ENCODE results near the gene NMNAT3. TPM values are rescaled to one million over a fixed set of nuclear protein-coding genes. Genes with fewer than 3 reads are reported as not detected.
A peak's percentile ranks its signal among the peaks of the same experiment; 100 is the strongest.

The NMNAT3 gene
- total RNA-seq, 1 experiment from 2014 or later, result 4.8 TPM

DNA sequence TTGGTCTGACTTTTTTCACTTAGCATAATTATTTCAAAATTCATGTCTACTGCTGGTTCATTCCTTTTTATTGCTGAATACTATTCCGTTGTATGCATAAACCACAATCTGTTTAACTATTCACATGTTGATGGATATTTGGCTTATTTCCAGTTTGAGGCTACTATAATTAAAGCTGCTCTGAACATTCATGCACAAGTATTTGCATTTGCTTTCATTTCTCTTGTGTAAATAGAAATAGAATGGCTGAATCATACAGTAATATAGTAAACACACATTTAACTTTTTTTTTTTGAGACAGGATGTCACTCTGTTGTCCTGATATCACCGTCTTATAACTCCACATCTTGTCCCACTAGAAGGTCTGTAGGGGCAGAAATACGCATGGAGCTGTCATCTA lies 57.3 kb downstream of the NMNAT3 start:
- Histone ChIP-seq H2AFZ (ENCODE audit: low read length) (no peak overlapping the region), H3K79me2 (ENCODE audit: low read length) (no peaks in the 10 kb centered on the region), H3K9me3 (ENCODE audit: low read length) (no peaks in the 10 kb centered on the region), H3K27ac (ENCODE audit: low read length) (no peak overlapping the region), H3K9me2 (replicated peaks; ENCODE audit: low read length) (no peaks in the 10 kb centered on the region), H3K27me3 (ENCODE audit: low read length) (no peaks in the 10 kb centered on the region), H4K20me1 (ENCODE audit: low read length) (no peaks in the 10 kb centered on the region), H3K36me3 (ENCODE audit: low read depth, low read length) (no peaks in the 10 kb centered on the region), H3F3A (ENCODE audit: low read length, unreplicated experiment) (no peaks in the 10 kb centered on the region), H3K4me2 (ENCODE audit: low read length) (no peak overlapping the region), H3K9ac (ENCODE audit: low read length) (no peak overlapping the region), H3K4me1 (ENCODE audit: insufficient read depth, low read length) (peaks cover 8% of the 10 kb centered on the region), H3K4me3 (ENCODE audit: low read length) (no peak overlapping the region)
- intact Hi-C loops (cut with micrococcal nuclease), result no loop called here
- ATAC-seq (peak; percentile 82), DNase-seq (peak; percentile 68)
- CTCF ChIA-PET, result no interaction called here
- BruUV-seq (replicated peaks), result no TSS peak
- POLR2A ChIA-PET (ENCODE audit: unreplicated experiment), result no interaction called here
- no peak for TF ChIP-seq EZH2phosphoT487 (IDR thresholded peaks at IDR 0.05; ENCODE audit: borderline replicate concordance, low read length)
- TF ChIP-seq EZH2 (IDR thresholded peaks at IDR 0.05; ENCODE audit: low read length, unreplicated experiment), result no peak
- TF ChIP-seq, protein P1, sequence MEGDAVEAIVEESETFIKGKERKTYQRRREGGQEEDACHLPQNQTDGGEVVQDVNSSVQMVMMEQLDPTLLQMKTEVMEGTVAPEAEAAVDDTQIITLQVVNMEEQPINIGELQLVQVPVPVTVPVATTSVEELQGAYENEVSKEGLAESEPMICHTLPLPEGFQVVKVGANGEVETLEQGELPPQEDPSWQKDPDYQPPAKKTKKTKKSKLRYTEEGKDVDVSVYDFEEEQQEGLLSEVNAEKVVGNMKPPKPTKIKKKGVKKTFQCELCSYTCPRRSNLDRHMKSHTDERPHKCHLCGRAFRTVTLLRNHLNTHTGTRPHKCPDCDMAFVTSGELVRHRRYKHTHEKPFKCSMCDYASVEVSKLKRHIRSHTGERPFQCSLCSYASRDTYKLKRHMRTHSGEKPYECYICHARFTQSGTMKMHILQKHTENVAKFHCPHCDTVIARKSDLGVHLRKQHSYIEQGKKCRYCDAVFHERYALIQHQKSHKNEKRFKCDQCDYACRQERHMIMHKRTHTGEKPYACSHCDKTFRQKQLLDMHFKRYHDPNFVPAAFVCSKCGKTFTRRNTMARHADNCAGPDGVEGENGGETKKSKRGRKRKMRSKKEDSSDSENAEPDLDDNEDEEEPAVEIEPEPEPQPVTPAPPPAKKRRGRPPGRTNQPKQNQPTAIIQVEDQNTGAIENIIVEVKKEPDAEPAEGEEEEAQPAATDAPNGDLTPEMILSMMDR (conservative IDR thresholded peaks at IDR 0.05; ENCODE audit: low read depth, low read length), result no peak

DNA sequence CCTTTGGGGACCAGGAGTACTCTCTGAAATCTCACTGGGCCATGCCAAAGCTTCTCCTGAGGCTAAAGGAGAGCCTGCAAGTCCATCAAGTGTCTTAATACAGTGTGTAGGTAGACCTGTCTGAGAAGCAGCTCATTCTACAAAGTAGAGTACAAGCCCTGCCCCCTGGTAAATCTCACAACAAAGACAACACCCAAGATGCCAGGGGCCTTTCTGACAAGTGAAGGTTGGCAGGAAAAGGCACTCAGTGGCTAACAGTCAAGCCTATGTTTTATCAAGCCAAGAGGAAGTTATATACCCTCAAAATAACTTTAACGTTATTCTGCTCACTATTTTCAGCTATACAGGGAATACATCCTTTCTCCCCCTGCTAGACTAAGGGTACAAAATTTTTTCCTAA lies 58.3 kb downstream of the NMNAT3 start:
- DNase-seq, result no peak
- H4K20me1 ChIP-seq (ENCODE audit: low read length), result no peaks in the 10 kb centered on the region
- H3K9me2 ChIP-seq (replicated peaks; ENCODE audit: low read length), result no peaks in the 10 kb centered on the region
- no peaks in the 10 kb centered on the region for H3K36me3 ChIP-seq (ENCODE audit: low read depth, low read length)
- BruUV-seq (replicated peaks), result no TSS peak
- no peak for ATAC-seq
- ChIA-PET POLR2A (ENCODE audit: unreplicated experiment) (no interaction called here), CTCF (no interaction called here)
- no peaks in the 10 kb centered on the region for H3K79me2 ChIP-seq (ENCODE audit: low read length)
- H3F3A ChIP-seq (ENCODE audit: low read length, unreplicated experiment), result no peaks in the 10 kb centered on the region
- intact Hi-C loops (cut with micrococcal nuclease), result no loop called here
- no peak overlapping the region for H3K4me3 ChIP-seq (ENCODE audit: low read length)
- H2AFZ ChIP-seq (ENCODE audit: low read length), result no peak overlapping the region
- no peak overlapping the region for H3K9ac ChIP-seq (ENCODE audit: low read length)
- no peak overlapping the region for H3K27ac ChIP-seq (ENCODE audit: low read length)
- H3K27me3 ChIP-seq (ENCODE audit: low read length), result no peaks in the 10 kb centered on the region
- H3K4me2 ChIP-seq (ENCODE audit: low read length), result no peak overlapping the region
- H3K4me1 ChIP-seq (ENCODE audit: insufficient read depth, low read length), result peaks cover 8% of the 10 kb centered on the region
- no peaks in the 10 kb centered on the region for H3K9me3 ChIP-seq (ENCODE audit: low read length)
- TF ChIP-seq EZH2phosphoT487 (IDR thresholded peaks at IDR 0.05; ENCODE audit: borderline replicate concordance, low read length) (no peak), EZH2 (IDR thresholded peaks at IDR 0.05; ENCODE audit: low read length, unreplicated experiment) (no peak)
- TF ChIP-seq, protein P1 (conservative IDR thresholded peaks at IDR 0.05; ENCODE audit: low read depth, low read length), result no peak

DNA sequence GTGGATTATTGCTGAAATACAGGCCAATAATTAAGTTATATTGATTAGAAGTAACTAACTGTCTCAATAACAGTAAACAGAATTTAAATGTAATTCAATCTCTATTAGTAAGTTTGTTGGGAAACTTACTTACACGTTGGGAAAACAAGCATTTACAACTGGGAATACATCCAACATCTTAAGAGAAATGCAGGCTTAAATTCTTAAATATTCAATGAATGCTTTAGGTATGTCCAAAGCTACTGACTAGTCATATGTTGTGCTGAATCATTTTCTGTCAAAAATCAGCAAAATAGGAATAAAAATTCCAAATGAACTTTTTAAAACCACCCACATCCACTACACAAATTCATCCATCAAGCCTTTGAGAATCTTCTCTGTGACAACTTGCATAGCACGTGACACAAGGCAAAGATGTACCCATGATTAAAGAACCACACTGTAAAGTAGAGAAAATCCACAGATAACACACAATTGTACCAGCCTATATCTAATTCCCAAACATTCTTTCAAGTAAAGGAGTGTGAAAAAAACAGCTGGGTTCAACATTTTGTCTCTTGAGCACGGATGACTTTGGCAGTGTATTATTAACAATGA lies 60.0 kb downstream of the NMNAT3 start:
- Histone ChIP-seq H3K27ac (ENCODE audit: low read length) (no peak overlapping the region), H3K4me3 (ENCODE audit: low read length) (no peak overlapping the region), H2AFZ (ENCODE audit: low read length) (no peak overlapping the region), H4K20me1 (ENCODE audit: low read length) (no peaks in the 10 kb centered on the region), H3F3A (ENCODE audit: low read length, unreplicated experiment) (no peaks in the 10 kb centered on the region), H3K9ac (ENCODE audit: low read length) (no peak overlapping the region), H3K27me3 (ENCODE audit: low read length) (no peaks in the 10 kb centered on the region), H3K9me2 (replicated peaks; ENCODE audit: low read length) (no peaks in the 10 kb centered on the region), H3K36me3 (ENCODE audit: low read depth, low read length) (no peaks in the 10 kb centered on the region), H3K79me2 (ENCODE audit: low read length) (no peaks in the 10 kb centered on the region), H3K4me1 (ENCODE audit: insufficient read depth, low read length) (peaks cover 8% of the 10 kb centered on the region), H3K9me3 (ENCODE audit: low read length) (no peaks in the 10 kb centered on the region), H3K4me2 (ENCODE audit: low read length) (no peak overlapping the region)
- no TSS peak for BruUV-seq (replicated peaks)
- intact Hi-C loops (cut with micrococcal nuclease), result no loop called here
- TF ChIP-seq EZH2 (IDR thresholded peaks at IDR 0.05; ENCODE audit: low read length, unreplicated experiment), result no peak
- no peak for DNase-seq
- ChIA-PET POLR2A (ENCODE audit: unreplicated experiment) (no interaction called here), CTCF (no interaction called here)
- ATAC-seq, result no peak
